ENCODE data around the gene RAD51. TPM values are rescaled to one million over a fixed set of nuclear protein-coding genes. Genes with fewer than 3 reads are reported as not detected.
"Not testable (repeated sequence)": the region's sequence is repeated elsewhere in the genome, so short reads cannot be mapped to it uniquely, and the experiment has no call there.

Gene RAD51
- total RNA-seq, 1 experiment from 2014 or later = 47.0 TPM

GRCh38 chr15:40680151-40680550, 14.8 kb upstream of the RAD51 start:
- Mint-ChIP-seq H3K27me3 (ENCODE audit: insufficient read depth, unreplicated experiment) (no peaks in the 10 kb centered on the region), H3K9me3 (ENCODE audit: unreplicated experiment) (no peaks in the 10 kb centered on the region), H3K4me1 (ENCODE audit: low read depth, unreplicated experiment) (peaks cover 20% of the 10 kb centered on the region), H3K36me3 (ENCODE audit: insufficient read depth, unreplicated experiment) (no peaks in the 10 kb centered on the region), H3K27ac (ENCODE audit: unreplicated experiment) (no peak overlapping the region), H3K4me3 (ENCODE audit: unreplicated experiment) (no peak overlapping the region)
- H3K9me3 ChIP-seq = no peaks in the 10 kb centered on the region
- TF ChIP-seq, protein P1, sequence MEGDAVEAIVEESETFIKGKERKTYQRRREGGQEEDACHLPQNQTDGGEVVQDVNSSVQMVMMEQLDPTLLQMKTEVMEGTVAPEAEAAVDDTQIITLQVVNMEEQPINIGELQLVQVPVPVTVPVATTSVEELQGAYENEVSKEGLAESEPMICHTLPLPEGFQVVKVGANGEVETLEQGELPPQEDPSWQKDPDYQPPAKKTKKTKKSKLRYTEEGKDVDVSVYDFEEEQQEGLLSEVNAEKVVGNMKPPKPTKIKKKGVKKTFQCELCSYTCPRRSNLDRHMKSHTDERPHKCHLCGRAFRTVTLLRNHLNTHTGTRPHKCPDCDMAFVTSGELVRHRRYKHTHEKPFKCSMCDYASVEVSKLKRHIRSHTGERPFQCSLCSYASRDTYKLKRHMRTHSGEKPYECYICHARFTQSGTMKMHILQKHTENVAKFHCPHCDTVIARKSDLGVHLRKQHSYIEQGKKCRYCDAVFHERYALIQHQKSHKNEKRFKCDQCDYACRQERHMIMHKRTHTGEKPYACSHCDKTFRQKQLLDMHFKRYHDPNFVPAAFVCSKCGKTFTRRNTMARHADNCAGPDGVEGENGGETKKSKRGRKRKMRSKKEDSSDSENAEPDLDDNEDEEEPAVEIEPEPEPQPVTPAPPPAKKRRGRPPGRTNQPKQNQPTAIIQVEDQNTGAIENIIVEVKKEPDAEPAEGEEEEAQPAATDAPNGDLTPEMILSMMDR (IDR thresholded peaks at IDR 0.05; ENCODE audit: insufficient read depth in 1 of 2, low read depth in 1 of 2, low read length in 1 of 2, severe bottlenecking in 1 of 2, unreplicated experiment in 1 of 2) = no peak
- intact Hi-C loops (cut with micrococcal nuclease; ENCODE audit: unreplicated experiment) = no loop called here
- ChIA-PET POLR2A (no interaction called here), CTCF (no interaction called here)
- no peaks in the 10 kb centered on the region for H3K27me3 ChIP-seq (replicated peaks; ENCODE audit: control insufficient read depth, insufficient read depth, low read length)
- no TSS peak for BruUV-seq (replicated peaks)
- no peak overlapping the region for H3K4me3 ChIP-seq (ENCODE audit: low read depth, low read length)
- peak in 1 of 2 experiments; percentile 13 for DNase-seq
- no peaks in the 10 kb centered on the region for H3K4me1 ChIP-seq
- no peaks in the 10 kb centered on the region for H3K36me3 ChIP-seq (ENCODE audit: control insufficient read depth, insufficient read depth, low read length)

DNA sequence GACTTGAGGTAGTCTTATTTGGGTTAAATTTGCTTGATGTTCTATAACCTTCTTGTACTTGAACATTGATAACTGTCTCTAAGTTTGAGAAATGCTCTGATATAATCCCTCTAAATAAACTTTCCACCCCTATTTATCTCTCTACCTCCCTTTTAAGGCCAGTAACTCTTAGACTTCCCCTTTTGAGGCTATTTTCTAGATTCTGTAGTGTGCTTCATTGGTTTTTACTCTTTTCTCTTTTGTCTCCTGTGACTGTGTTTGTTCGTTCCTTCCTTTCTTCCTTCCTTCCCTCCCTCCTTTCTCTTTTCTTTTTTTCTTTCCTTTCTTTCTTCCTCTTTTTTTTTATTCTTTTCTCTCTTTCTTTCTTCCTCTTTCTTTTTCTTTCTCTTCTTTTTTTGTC, 14.0 kb upstream of the RAD51 start:
- BruUV-seq (replicated peaks); intact Hi-C loops (cut with micrococcal nuclease; ENCODE audit: unreplicated experiment); H3K36me3 ChIP-seq (ENCODE audit: control insufficient read depth, insufficient read depth, low read length); H3K27ac Mint-ChIP-seq (ENCODE audit: unreplicated experiment); H3K4me1 ChIP-seq; H3K36me3 Mint-ChIP-seq (ENCODE audit: insufficient read depth, unreplicated experiment); H3K9me3 ChIP-seq; H3K27me3 Mint-ChIP-seq (ENCODE audit: insufficient read depth, unreplicated experiment); H3K9me3 Mint-ChIP-seq (ENCODE audit: unreplicated experiment); CTCF ChIA-PET; H3K4me3 Mint-ChIP-seq (ENCODE audit: unreplicated experiment); POLR2A ChIA-PET; H3K27me3 ChIP-seq (replicated peaks; ENCODE audit: control insufficient read depth, insufficient read depth, low read length); H3K4me3 ChIP-seq (ENCODE audit: low read depth, low read length); DNase-seq: not testable (repeated sequence)
- H3K4me1 Mint-ChIP-seq (ENCODE audit: low read depth, unreplicated experiment) = peaks cover 20% of the 10 kb centered on the region

GRCh38 chr15:40684381-40684780, 10.6 kb upstream of the RAD51 start:
- Mint-ChIP-seq H3K4me3 (ENCODE audit: unreplicated experiment) (no peak overlapping the region), H3K27me3 (ENCODE audit: insufficient read depth, unreplicated experiment) (no peaks in the 10 kb centered on the region), H3K4me1 (ENCODE audit: low read depth, unreplicated experiment) (peaks cover 10% of the 10 kb centered on the region), H3K27ac (ENCODE audit: unreplicated experiment) (no peak overlapping the region), H3K36me3 (ENCODE audit: insufficient read depth, unreplicated experiment) (no peaks in the 10 kb centered on the region), H3K9me3 (ENCODE audit: unreplicated experiment) (no peaks in the 10 kb centered on the region)
- BruUV-seq (replicated peaks) = no TSS peak
- intact Hi-C loops (cut with micrococcal nuclease; ENCODE audit: unreplicated experiment) = no loop called here
- Histone ChIP-seq H3K4me3 (ENCODE audit: low read depth, low read length) (no peak overlapping the region), H3K27me3 (replicated peaks; ENCODE audit: control insufficient read depth, insufficient read depth, low read length) (no peaks in the 10 kb centered on the region), H3K4me1 (no peaks in the 10 kb centered on the region), H3K9me3 (no peaks in the 10 kb centered on the region), H3K36me3 (ENCODE audit: control insufficient read depth, insufficient read depth, low read length) (no peaks in the 10 kb centered on the region)
- TF ChIP-seq, protein P1 (IDR thresholded peaks at IDR 0.05; ENCODE audit: insufficient read depth in 1 of 2, low read depth in 1 of 2, low read length in 1 of 2, severe bottlenecking in 1 of 2, unreplicated experiment in 1 of 2) = no peak
- ChIA-PET CTCF (no interaction called here), POLR2A (interaction anchor here (0.5 kb wide), 1 partner anchor 95 kb away, joined by 3 read pairs; no protein-coding TSS in a partner anchor)
- DNase-seq = no peak

GRCh38 chr15:40685376-40685775, 9.6 kb upstream of the RAD51 start:
- H3K4me1 ChIP-seq = no peaks in the 10 kb centered on the region
- DNase-seq = no peak
- intact Hi-C loops (cut with micrococcal nuclease; ENCODE audit: unreplicated experiment) = no loop called here
- no TSS peak for BruUV-seq (replicated peaks)
- Mint-ChIP-seq H3K9me3 (ENCODE audit: unreplicated experiment) (no peaks in the 10 kb centered on the region), H3K36me3 (ENCODE audit: insufficient read depth, unreplicated experiment) (no peaks in the 10 kb centered on the region), H3K4me3 (ENCODE audit: unreplicated experiment) (no peak overlapping the region), H3K27ac (ENCODE audit: unreplicated experiment) (no peak overlapping the region), H3K27me3 (ENCODE audit: insufficient read depth, unreplicated experiment) (no peaks in the 10 kb centered on the region), H3K4me1 (ENCODE audit: low read depth, unreplicated experiment) (peaks cover 9% of the 10 kb centered on the region)
- TF ChIP-seq, protein P1 (IDR thresholded peaks at IDR 0.05; ENCODE audit: insufficient read depth in 1 of 2, low read depth in 1 of 2, low read length in 1 of 2, severe bottlenecking in 1 of 2, unreplicated experiment in 1 of 2) = no peak
- POLR2A ChIA-PET = no interaction called here
- CTCF ChIA-PET = no interaction called here
- no peaks in the 10 kb centered on the region for H3K36me3 ChIP-seq (ENCODE audit: control insufficient read depth, insufficient read depth, low read length)
- H3K4me3 ChIP-seq (ENCODE audit: low read depth, low read length) = no peak overlapping the region
- no peaks in the 10 kb centered on the region for H3K27me3 ChIP-seq (replicated peaks; ENCODE audit: control insufficient read depth, insufficient read depth, low read length)
- no peaks in the 10 kb centered on the region for H3K9me3 ChIP-seq
